GM21576 (cell line): ENCODE measurements around the gene GAMT.

ENCODE experiments used
- ATAC-seq: cut with Tn5 transposase; IDR thresholded peaks from one replicate; pipeline ENCODE4 v1.9.1; 2021; ENCODE audit warnings: mild to moderate bottlenecking, moderate library complexity; ENCODE audit not compliant: unreplicated experiment

GAMT gene

GRCh38 chr19:1434040-1434366, 32.7 kb upstream of the GAMT start:
- ATAC-seq = no peak

- ATAC-seq = no peak
These were observed 32.0 kb upstream of the GAMT start for GRCh38 chr19:1433119-1434039.

GRCh38 chr19:1432507-1432887, 31.2 kb upstream of the GAMT start:
- no peak for ATAC-seq

GRCh38 chr19:1431759-1432506, 30.6 kb upstream of the GAMT start:
- no peak for ATAC-seq

GRCh38 chr19:1430246-1430645, 28.9 kb upstream of the GAMT start:
- no peak for ATAC-seq

GRCh38 chr19:1429750-1430149, 28.4 kb upstream of the GAMT start:
- no peak for ATAC-seq

- no peak for ATAC-seq
These were observed 27.5 kb upstream of the GAMT start for GRCh38 chr19:1428738-1429391.

GRCh38 chr19:1427221-1427920, 26.0 kb upstream of the GAMT start:
- ATAC-seq = no peak

GRCh38 chr19:1426736-1427135, 25.4 kb upstream of the GAMT start:
- no peak for ATAC-seq

GRCh38 chr19:1425902-1426301, 24.6 kb upstream of the GAMT start:
- no peak for ATAC-seq

- no peak for ATAC-seq
These were observed 23.9 kb upstream of the GAMT start for GRCh38 chr19:1425102-1425837.

- no peak for ATAC-seq
These were observed 23.0 kb upstream of the GAMT start for GRCh38 chr19:1424192-1424955.

GRCh38 chr19:1423436-1424191, 22.3 kb upstream of the GAMT start:
- ATAC-seq = no peak

- ATAC-seq = no peak
These were observed 21.6 kb upstream of the GAMT start for GRCh38 chr19:1422943-1423342.

GRCh38 chr19:1422360-1422759, 21.0 kb upstream of the GAMT start:
- no peak for ATAC-seq

- ATAC-seq = no peak
These were observed 20.6 kb upstream of the GAMT start for GRCh38 chr19:1421958-1422305.

GRCh38 chr19:1421218-1421957, 20.0 kb upstream of the GAMT start:
- no peak for ATAC-seq

- no peak for ATAC-seq
These were observed 19.2 kb upstream of the GAMT start for GRCh38 chr19:1420590-1420989.
